Measurements from ENCODE around the gene MEF2B. TPM values are rescaled to one million over a fixed set of nuclear protein-coding genes. Genes with fewer than 3 reads are reported as not detected.
"Not testable (repeated sequence)": the region's sequence is repeated elsewhere in the genome, so short reads cannot be mapped to it uniquely, and the experiment has no call there.

MEF2B gene
- total RNA-seq, 3 donors from 2014 or later, result 1.5 to 3.0 (median 2.5) TPM

DNA sequence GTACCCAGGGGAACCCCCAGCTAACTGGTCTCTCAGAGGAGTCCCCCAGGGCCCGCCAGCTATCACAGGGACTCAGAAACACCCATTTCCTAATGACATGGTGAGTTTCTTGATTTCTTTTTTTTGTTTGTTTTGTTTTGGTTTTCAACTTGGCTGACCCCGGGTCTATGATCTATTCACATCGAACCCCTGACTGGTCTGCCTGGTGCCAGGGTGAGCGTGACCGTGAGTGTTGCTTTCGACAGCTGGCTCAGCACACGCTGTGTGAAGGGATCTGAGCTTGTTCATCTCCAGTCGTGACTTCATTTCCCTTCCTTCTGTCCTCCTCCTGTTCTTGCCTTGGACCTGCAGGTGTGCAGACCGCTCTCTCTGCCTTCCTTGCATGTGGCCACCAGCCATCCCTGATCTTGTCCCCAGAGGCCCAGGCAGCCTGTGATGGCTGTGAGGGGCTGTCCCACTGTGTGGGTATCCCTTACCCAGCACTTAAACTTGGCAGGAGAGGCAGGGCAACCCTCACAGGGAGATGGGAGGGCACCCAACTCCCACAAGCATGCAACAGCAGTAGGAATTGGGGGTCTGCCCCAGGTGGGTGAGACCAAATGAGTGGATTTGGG is 58.0 kb downstream of the MEF2B start:
- peaks cover 4% of the 10 kb centered on the region for H3K4me1 ChIP-seq (ENCODE audit: low read depth)
- ATAC-seq (no peak), DNase-seq (no peak)
- intact Hi-C loops (cut with DNase I, micrococcal nuclease), result loop anchor here in 1 of 2 donors (10.0 kb wide), 1 partner anchor 57 kb away; no protein-coding TSS in a partner anchor
- H3K9me3 ChIP-seq, result no peaks in the 10 kb centered on the region
- H3K36me3 ChIP-seq (ENCODE audit: low read depth), result no peaks in the 10 kb centered on the region
- no peak overlapping the region for H3K4me3 ChIP-seq
- TF ChIP-seq, protein P1, sequence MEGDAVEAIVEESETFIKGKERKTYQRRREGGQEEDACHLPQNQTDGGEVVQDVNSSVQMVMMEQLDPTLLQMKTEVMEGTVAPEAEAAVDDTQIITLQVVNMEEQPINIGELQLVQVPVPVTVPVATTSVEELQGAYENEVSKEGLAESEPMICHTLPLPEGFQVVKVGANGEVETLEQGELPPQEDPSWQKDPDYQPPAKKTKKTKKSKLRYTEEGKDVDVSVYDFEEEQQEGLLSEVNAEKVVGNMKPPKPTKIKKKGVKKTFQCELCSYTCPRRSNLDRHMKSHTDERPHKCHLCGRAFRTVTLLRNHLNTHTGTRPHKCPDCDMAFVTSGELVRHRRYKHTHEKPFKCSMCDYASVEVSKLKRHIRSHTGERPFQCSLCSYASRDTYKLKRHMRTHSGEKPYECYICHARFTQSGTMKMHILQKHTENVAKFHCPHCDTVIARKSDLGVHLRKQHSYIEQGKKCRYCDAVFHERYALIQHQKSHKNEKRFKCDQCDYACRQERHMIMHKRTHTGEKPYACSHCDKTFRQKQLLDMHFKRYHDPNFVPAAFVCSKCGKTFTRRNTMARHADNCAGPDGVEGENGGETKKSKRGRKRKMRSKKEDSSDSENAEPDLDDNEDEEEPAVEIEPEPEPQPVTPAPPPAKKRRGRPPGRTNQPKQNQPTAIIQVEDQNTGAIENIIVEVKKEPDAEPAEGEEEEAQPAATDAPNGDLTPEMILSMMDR (IDR thresholded peaks at IDR 0.05), result no peak

DNA sequence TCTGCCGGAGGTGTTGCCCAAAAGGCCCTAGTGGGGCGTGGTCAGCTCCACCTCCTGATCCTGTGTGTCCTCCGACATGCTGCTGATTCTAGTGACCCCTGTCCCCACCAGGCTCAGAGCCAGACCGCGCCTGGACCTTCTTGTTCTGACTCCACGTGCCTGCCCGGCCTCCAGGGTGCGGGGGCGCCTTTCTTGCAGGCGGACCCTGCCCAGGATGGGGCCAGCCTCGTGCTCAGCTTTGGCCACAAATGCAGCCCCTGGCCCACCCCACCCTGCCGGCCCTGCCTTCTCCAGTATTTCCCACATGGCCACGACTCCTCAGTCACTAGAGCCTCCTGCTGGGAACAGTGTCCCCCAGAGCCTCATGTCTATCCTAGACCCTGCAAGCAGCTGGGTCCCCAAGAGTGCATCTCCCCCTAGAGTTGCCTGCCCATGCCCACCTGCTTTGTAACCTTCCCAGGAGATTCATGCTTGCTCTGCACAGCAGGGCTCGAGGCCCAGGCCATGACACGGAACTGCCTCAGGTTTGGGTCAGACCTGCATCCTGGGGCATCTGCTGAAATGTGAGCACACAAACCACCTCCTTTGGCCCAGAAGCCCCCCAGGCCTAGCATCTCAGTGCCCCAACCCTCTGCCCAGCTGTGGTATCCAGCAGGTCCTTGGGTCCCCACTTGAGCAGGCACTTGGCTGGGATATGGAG is 58.8 kb downstream of the MEF2B start:
- intact Hi-C loops (cut with DNase I, micrococcal nuclease), result loop anchor here in 1 of 2 donors (10.0 kb wide), 1 partner anchor 56 kb away; no protein-coding TSS in a partner anchor
- peak in 1 of 3 donors; percentile 37 for DNase-seq
- TF ChIP-seq, protein P1 (IDR thresholded peaks at IDR 0.05), result no peak
- H3K36me3 ChIP-seq (ENCODE audit: low read depth), result no peaks in the 10 kb centered on the region
- H3K4me1 ChIP-seq (ENCODE audit: low read depth), result peaks cover 4% of the 10 kb centered on the region
- ATAC-seq, result peak; percentile 34
- H3K4me3 ChIP-seq, result no peak overlapping the region
- no peaks in the 10 kb centered on the region for H3K9me3 ChIP-seq

DNA sequence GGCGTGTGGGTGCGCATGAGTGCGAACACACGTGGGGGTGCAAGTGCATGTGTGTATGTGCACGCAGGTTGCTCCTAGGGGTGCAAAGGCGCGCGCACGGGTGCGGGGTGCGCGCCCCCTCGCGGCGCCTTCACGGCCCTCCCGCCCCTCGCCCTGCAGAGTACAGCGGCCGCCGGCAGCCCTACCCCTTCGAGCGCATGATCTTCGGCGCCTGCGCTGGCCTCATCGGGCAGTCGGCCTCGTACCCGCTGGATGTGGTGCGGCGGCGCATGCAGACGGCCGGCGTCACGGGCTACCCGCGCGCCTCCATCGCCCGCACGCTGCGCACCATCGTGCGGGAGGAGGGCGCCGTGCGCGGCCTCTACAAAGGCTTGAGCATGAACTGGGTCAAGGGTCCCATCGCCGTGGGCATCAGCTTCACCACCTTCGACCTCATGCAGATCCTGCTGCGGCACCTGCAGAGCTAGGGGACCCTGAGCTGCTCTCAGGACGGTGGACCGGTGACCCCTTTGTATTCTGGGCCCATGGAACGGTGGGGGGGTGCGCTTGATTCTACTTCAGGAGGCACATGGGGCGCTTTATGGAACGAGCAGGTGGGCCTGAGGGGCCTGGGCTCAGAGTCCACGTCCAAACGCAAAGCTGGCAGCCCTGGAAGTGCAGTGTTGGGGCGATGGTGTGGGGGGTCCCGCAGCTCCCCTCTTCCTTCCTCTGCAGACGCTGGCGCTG is 59.5 kb downstream of the MEF2B start:
- H3K4me3 ChIP-seq, result no peak overlapping the region
- H3K4me1 ChIP-seq (ENCODE audit: low read depth), result peaks cover 4% of the 10 kb centered on the region
- intact Hi-C loops (cut with DNase I, micrococcal nuclease), result loop anchor here in 1 of 2 donors (10.0 kb wide), 1 partner anchor 56 kb away; no protein-coding TSS in a partner anchor
- H3K36me3 ChIP-seq (ENCODE audit: low read depth), result no peaks in the 10 kb centered on the region
- ATAC-seq (peak; percentile 55), DNase-seq (peak in 1 of 3 donors; percentile 15)
- H3K9me3 ChIP-seq, result no peaks in the 10 kb centered on the region
- TF ChIP-seq, protein P1 (IDR thresholded peaks at IDR 0.05), result no peak

DNA sequence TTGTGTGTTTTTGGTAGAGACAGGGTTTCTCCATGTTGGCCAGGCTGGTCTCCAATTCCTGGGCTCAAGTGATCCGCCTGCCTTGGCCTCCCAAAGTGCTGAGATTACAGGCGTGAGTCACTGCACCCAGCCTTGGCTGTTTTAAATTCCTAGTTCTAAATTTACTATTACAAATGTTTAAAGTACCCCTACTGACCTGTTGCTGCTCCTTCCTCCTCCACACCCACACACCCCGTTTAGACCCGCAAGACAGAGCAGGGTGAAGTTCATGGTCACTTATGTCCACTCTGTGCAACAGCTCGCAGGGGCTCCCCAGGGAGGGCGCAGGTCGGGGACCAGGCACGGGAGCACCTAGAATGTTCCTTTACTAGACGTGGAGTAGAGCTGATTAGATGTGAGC is 60.5 kb downstream of the MEF2B start:
- TF ChIP-seq, protein P1 (IDR thresholded peaks at IDR 0.05), result no peak
- no peaks in the 10 kb centered on the region for H3K36me3 ChIP-seq (ENCODE audit: low read depth)
- no peak for ATAC-seq

DNA sequence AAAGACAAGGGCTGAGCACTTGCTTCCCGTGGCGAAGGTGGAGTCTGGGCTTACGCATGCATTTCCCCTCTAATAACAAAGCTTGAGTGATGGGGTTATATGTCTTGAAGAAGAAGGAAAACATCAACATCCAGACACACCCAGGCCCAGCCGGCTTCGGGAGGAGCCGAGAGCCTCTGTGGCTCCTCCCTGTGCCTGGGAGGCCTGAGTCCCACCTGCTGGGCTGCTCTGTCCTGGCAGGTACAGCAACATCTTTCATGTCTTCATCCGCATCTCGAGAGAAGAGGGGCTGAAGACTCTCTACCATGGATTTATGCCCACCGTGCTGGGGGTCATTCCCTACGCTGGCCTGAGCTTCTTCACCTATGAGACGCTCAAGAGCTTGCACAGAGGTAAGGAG is 62.4 kb downstream of the MEF2B start:
- no peak for ATAC-seq
- no peak for DNase-seq
- intact Hi-C loops (cut with DNase I, micrococcal nuclease), result no loop called here

More for the DNA sequence above, 60.5 kb downstream of the MEF2B start:
- intact Hi-C loops (cut with DNase I, micrococcal nuclease), result no loop called here
- Histone ChIP-seq H3K4me1 (ENCODE audit: low read depth) (peaks cover 12% of the 10 kb centered on the region), H3K4me3 (no peak overlapping the region), H3K9me3 (no peaks in the 10 kb centered on the region)
- no peak for DNase-seq

DNA sequence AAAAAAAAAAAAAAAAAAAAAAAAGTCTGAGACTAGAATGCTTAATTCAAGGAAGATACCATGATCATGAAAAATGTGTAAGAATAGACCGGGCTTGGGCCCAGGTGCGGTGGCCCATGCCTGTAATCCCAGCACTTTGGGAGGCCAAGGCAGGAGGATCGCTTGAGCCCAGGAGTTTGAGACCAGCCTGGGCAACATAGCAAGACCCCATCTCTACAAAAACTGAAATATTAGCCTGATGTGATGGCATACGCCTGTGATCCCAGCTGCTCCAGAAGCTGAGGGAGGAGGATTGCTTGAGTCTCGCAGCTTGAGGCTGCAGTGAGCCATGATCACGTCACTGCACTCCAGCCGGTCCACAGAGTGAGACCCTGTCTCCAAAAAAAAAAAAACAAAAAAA is 63.1 kb downstream of the MEF2B start:
- DNase-seq; intact Hi-C loops (cut with DNase I, micrococcal nuclease): not testable (repeated sequence)

More for the DNA sequence above, 62.4 kb downstream of the MEF2B start:
- Histone ChIP-seq H3K4me3 (no peak overlapping the region), H3K4me1 (ENCODE audit: low read depth) (peaks cover 13% of the 10 kb centered on the region), H3K36me3 (ENCODE audit: low read depth) (no peaks in the 10 kb centered on the region), H3K9me3 (no peaks in the 10 kb centered on the region)
- TF ChIP-seq, protein P1 (IDR thresholded peaks at IDR 0.05), result no peak

More for the DNA sequence above, 63.1 kb downstream of the MEF2B start:
- H3K36me3 ChIP-seq (ENCODE audit: low read depth); H3K9me3 ChIP-seq; ATAC-seq; H3K4me3 ChIP-seq: not testable (repeated sequence)
- peaks cover 13% of the 10 kb centered on the region for H3K4me1 ChIP-seq (ENCODE audit: low read depth)

Data from mucosa of descending colon (tissue), 3 donors.